Suppressor macrophage treated with lipopolysaccharide for 1 hour (primary cell): ENCODE measurements around the gene UBL4B.

ENCODE experiments used
- DNase-seq, 3 donors: peaks; one replicate each; pipeline ENCODE4 v3.0.0-alpha.2; 2020 to 2022

The UBL4B gene

GRCh38 chr1:110118636-110119396 is 6.6 kb downstream of the UBL4B start:
- peak; percentile 27 to 47 (median 31) for DNase-seq

- no peak for DNase-seq
Observed at GRCh38 chr1:110119843-110120242, 7.6 kb downstream of the UBL4B start.

- DNase-seq: no peak
Observed at GRCh38 chr1:110120960-110121561, 8.8 kb downstream of the UBL4B start.

- DNase-seq: no peak
Observed at GRCh38 chr1:110123224-110123623, 11.0 kb downstream of the UBL4B start.

- no peak for DNase-seq
Observed at GRCh38 chr1:110125810-110126209, 13.6 kb downstream of the UBL4B start.

GRCh38 chr1:110130113-110130591 is 17.9 kb downstream of the UBL4B start:
- DNase-seq: no peak

GRCh38 chr1:110130989-110131388 is 18.7 kb downstream of the UBL4B start:
- DNase-seq: no peak

- no peak for DNase-seq
Observed at GRCh38 chr1:110132682-110133081, 20.4 kb downstream of the UBL4B start.

- no peak for DNase-seq
Observed at GRCh38 chr1:110133436-110133835, 21.2 kb downstream of the UBL4B start.

GRCh38 chr1:110134050-110134595 is 21.9 kb downstream of the UBL4B start:
- no peak for DNase-seq

GRCh38 chr1:110135246-110135645 is 23.0 kb downstream of the UBL4B start:
- no peak for DNase-seq

- DNase-seq: no peak
Observed at GRCh38 chr1:110135666-110136065, 23.4 kb downstream of the UBL4B start.

GRCh38 chr1:110136911-110137310 is 24.7 kb downstream of the UBL4B start:
- no peak for DNase-seq

GRCh38 chr1:110138956-110139355 is 26.7 kb downstream of the UBL4B start:
- DNase-seq: no peak

- DNase-seq: no peak
Observed at GRCh38 chr1:110144366-110144765, 32.1 kb downstream of the UBL4B start.

GRCh38 chr1:110148961-110149360 is 36.7 kb downstream of the UBL4B start:
- DNase-seq: peak in 2 of 3 donors; percentile 27 to 31

- DNase-seq: peak; percentile 48 to 75 (median 60)
Observed at GRCh38 chr1:110150330-110151174, 38.3 kb downstream of the UBL4B start, which contains the start of gene SLC6A17. SLC6A17 (plus strand) TSS chr1:110150494; CDS start chr1:110166930, 16,436 bp downstream.

GRCh38 chr1:110151175-110151669 is 39.0 kb downstream of the UBL4B start:
- no peak for DNase-seq

GRCh38 chr1:110152133-110152785 is 40.0 kb downstream of the UBL4B start:
- peak in 2 of 3 donors; percentile 11 to 14 for DNase-seq

GRCh38 chr1:110153407-110153950 is 41.2 kb downstream of the UBL4B start:
- no peak for DNase-seq

- peak; percentile 55 to 84 (median 68) for DNase-seq
Observed at GRCh38 chr1:110155878-110156522, 43.8 kb downstream of the UBL4B start.
